ENCODE measurements around the gene SPATA20.

Gene SPATA20

DNA sequence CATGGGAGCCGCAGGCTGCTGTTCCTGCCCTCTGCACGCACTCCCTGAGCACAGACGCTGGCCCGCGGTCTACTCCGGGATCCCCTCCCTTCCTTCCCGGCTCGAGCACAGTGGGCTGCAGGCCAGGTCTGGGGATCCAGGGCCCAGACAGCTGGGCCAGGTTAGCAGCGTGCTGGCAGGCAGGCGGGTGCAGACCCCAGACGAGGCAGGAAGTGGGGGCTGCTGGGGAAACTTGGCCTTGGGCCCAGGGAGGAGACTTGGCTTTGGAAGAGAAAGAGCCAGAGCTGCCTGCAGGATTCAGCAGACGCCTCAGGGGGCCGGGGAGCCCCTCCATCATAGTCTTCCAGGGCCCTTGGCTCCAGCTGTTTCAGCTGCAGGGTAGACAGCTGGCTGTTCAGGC lies 57.5 kb downstream of the SPATA20 start:
- no peak for DNase-seq

DNA sequence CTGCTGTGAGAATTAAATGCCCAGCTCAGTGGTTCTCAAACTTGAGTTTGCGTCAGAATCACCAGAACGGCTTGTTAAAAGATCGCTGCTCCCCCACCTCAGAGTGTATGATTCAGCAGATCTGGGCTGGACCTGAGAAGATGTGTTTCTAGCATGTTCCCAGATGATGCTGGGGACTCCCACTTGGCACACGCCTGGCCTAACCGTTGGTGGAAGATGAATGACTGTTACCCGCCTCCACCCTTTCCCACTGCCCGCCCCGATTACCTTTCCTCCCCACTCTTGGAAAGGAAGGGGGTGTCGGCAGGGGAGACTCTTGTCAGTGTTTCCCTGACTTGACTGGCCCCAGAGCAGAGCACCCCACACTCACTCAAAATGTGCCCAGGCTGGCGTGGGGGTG lies 58.5 kb downstream of the SPATA20 start:
- DNase-seq, result no peak
